ENCODE data around the gene SCGB1D1.

SCGB1D1 gene

GRCh38 chr11:62237499-62237898 lies 47.5 kb downstream of the SCGB1D1 start:
- DNase-seq = no peak

GRCh38 chr11:62238151-62238550 lies 48.1 kb downstream of the SCGB1D1 start:
- no peak for DNase-seq

GRCh38 chr11:62241095-62241494 lies 51.1 kb downstream of the SCGB1D1 start:
- peak; percentile 52 for DNase-seq

- peak; percentile 98 for DNase-seq
These were observed 52.0 kb downstream of the SCGB1D1 start, which contains the start of gene SCGB1D2 for GRCh38 chr11:62242021-62242420. TSS of gene SCGB1D2 (plus strand) at chr11:62242239. CDS start at chr11:62242308, 69 bp downstream.
